ENCODE data around the gene STOML1. TPM values are rescaled to one million over a fixed set of nuclear protein-coding genes. Genes with fewer than 3 reads are reported as not detected.

The STOML1 gene
- total RNA-seq, 2 experiments from 2014 or later, result 8.0 to 8.9 TPM

- ChIA-PET POLR2A (no interaction called here), CTCF (ENCODE audit: unreplicated experiment) (no interaction called here)
- TF ChIP-seq CTCF (conservative IDR thresholded peaks at IDR 0.05; ENCODE audit: low read length) (no peak), EZH2phosphoT487 (IDR thresholded peaks at IDR 0.05; ENCODE audit: borderline replicate concordance, low read depth, low read length) (no peak)
- DNase-seq (ENCODE audit: low spot score), result no peak
- H4K20me1 ChIP-seq (ENCODE audit: insufficient read depth, low read length), result no peaks in the 10 kb centered on the region
- no peak overlapping the region for H3K4me2 ChIP-seq (ENCODE audit: low read length)
- intact Hi-C loops (cut with micrococcal nuclease; ENCODE audit: unreplicated experiment), result no loop called here
- H3K4me1 ChIP-seq (ENCODE audit: insufficient read depth, low read length, poor library complexity, severe bottlenecking), result no peaks in the 10 kb centered on the region
- no peaks in the 10 kb centered on the region for H3K9me3 ChIP-seq (ENCODE audit: low read length)
- H3K27ac ChIP-seq (ENCODE audit: low read depth, low read length, poor library complexity, severe bottlenecking), result no peak overlapping the region
- H3K79me2 ChIP-seq (ENCODE audit: insufficient read depth, low read depth, low read length), result no peaks in the 10 kb centered on the region
- no peak overlapping the region for H2AFZ ChIP-seq (ENCODE audit: low read length)
- peaks cover 25% of the 10 kb centered on the region; the same call in 1 of the 2 replicates for H3K36me3 ChIP-seq (ENCODE audit: insufficient read depth, low read length)
- no peaks in the 10 kb centered on the region for H3K9me2 ChIP-seq (ENCODE audit: insufficient read depth, low read length)
- no peak overlapping the region for H3K4me3 ChIP-seq (ENCODE audit: low read depth, low read length, poor library complexity, severe bottlenecking)
- no TSS peak for BruUV-seq (replicated peaks)
Observed at GRCh38 chr15:74027688-74028087, 35.6 kb upstream of the STOML1 start.

DNA sequence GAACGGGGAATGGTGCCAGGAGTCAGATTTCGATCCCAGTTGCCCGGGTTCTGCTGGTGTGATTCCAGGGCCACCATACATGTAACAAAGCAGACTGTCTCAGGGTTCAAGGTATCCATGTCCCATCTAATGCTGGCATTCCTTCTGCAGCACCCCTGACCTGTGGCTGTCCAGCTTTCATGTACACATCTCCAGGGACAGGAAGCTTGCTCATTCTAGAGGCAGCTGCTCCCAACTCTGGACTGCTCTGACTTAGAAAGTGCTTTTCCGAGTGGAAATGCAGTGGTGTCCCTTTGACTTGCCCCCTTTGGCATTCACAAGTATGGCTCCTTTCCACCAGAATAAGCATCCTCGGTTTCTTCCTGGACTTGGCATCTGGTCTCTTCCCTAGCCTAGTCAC lies 33.3 kb upstream of the STOML1 start:
- Histone ChIP-seq H2AFZ (ENCODE audit: low read length) (no peak overlapping the region), H3K27ac (ENCODE audit: low read depth, low read length, poor library complexity, severe bottlenecking) (no peak overlapping the region), H3K4me1 (ENCODE audit: insufficient read depth, low read length, poor library complexity, severe bottlenecking) (no peaks in the 10 kb centered on the region), H3K9me3 (ENCODE audit: low read length) (no peaks in the 10 kb centered on the region), H3K36me3 (ENCODE audit: insufficient read depth, low read length) (peaks cover 25% of the 10 kb centered on the region; the same call in 1 of the 2 replicates), H3K4me2 (ENCODE audit: low read length) (no peak overlapping the region), H3K79me2 (ENCODE audit: insufficient read depth, low read depth, low read length) (no peaks in the 10 kb centered on the region), H4K20me1 (ENCODE audit: insufficient read depth, low read length) (no peaks in the 10 kb centered on the region), H3K4me3 (ENCODE audit: low read depth, low read length, poor library complexity, severe bottlenecking) (no peak overlapping the region), H3K9me2 (ENCODE audit: insufficient read depth, low read length) (no peaks in the 10 kb centered on the region)
- no peak for TF ChIP-seq EZH2phosphoT487 (IDR thresholded peaks at IDR 0.05; ENCODE audit: borderline replicate concordance, low read depth, low read length)
- TF ChIP-seq CTCF (conservative IDR thresholded peaks at IDR 0.05; ENCODE audit: low read length), result no peak
- CTCF ChIA-PET (ENCODE audit: unreplicated experiment), result no interaction called here
- no TSS peak for BruUV-seq (replicated peaks)
- DNase-seq (ENCODE audit: low spot score), result no peak
- intact Hi-C loops (cut with micrococcal nuclease; ENCODE audit: unreplicated experiment), result no loop called here
- POLR2A ChIA-PET, result no interaction called here

DNA sequence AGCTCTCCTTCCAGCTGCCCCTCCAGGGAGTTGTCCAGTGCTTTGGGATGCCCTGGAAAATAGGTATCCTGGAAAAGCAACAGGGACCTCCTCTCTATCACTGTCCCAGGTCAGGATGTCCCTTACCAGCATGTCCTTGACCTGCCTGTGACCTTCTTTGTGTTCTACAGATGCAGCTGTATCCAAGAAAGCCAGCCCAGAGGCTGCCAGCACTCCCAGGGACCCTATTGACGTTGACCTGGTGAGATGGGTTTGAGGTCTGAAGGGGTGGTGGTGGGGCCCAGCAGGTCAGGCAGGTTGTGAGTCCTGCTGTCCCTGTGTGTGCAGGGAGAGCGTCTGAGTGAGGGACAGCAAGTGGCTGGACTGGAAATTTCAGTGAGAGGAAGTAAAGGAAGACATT lies 32.6 kb upstream of the STOML1 start:
- Histone ChIP-seq H3K4me2 (ENCODE audit: low read length) (no peak overlapping the region), H3K79me2 (ENCODE audit: insufficient read depth, low read depth, low read length) (no peaks in the 10 kb centered on the region), H3K4me3 (ENCODE audit: low read depth, low read length, poor library complexity, severe bottlenecking) (no peak overlapping the region), H3K27ac (ENCODE audit: low read depth, low read length, poor library complexity, severe bottlenecking) (no peak overlapping the region), H4K20me1 (ENCODE audit: insufficient read depth, low read length) (no peaks in the 10 kb centered on the region), H3K9me3 (ENCODE audit: low read length) (no peaks in the 10 kb centered on the region), H3K36me3 (ENCODE audit: insufficient read depth, low read length) (peaks cover 25% of the 10 kb centered on the region; the same call in 1 of the 2 replicates), H2AFZ (ENCODE audit: low read length) (no peak overlapping the region), H3K9me2 (ENCODE audit: insufficient read depth, low read length) (no peaks in the 10 kb centered on the region), H3K4me1 (ENCODE audit: insufficient read depth, low read length, poor library complexity, severe bottlenecking) (no peaks in the 10 kb centered on the region)
- DNase-seq (ENCODE audit: low spot score), result no peak
- no TSS peak for BruUV-seq (replicated peaks)
- POLR2A ChIA-PET, result interaction anchor here (0.6 kb wide), 1 partner anchor 1753 kb away, joined by 3 read pairs; no protein-coding TSS in a partner anchor
- TF ChIP-seq EZH2phosphoT487 (IDR thresholded peaks at IDR 0.05; ENCODE audit: borderline replicate concordance, low read depth, low read length), result no peak
- intact Hi-C loops (cut with micrococcal nuclease; ENCODE audit: unreplicated experiment), result no loop called here
- CTCF ChIA-PET (ENCODE audit: unreplicated experiment), result no interaction called here

Data from OCI-LY7 (cell line).